Measurements from ENCODE around the gene GPX3. TPM values are rescaled to one million over a fixed set of nuclear protein-coding genes. Genes with fewer than 3 reads are reported as not detected.

The GPX3 gene
- total RNA-seq, 1 donor from 2014 or later = 5.3 TPM

DNA sequence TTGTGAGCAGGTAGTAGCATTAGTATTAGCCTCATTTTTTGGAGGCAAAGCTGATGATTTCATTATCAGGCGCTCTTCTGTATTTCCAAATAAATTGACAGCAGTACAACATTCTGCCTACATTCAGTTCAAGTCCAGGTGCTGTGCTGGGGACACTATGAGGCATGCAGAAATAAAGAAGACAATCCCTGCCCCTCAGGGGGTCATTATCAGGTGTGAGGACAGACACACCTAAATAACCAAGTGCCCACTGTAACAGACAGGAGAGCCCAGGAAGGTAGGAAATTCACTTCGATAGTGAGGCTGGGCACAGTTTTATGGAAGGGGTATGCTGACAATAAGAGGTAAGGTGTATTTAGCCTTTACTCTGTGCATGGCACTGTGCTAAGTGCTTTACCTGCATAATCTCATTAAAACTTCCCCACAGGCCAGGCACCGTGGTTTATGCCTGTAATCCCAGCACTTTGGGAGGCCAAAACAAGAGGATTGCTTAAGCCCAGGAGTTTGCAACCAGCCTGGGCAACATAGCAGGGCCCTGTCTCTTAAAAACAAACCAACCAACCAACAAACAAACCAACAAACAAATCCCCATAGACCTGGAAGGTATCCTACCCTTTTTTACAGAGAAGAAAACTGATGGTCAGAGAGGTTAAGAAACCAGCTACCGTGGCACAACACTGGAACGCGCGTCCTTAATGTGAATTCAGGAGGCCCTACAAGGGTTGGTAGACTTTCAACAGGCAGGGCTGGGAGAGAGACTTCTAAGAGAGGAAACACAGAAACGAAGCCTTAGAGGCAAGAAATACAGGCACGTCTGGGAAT lies 17.5 kb upstream of the GPX3 start:
- Mint-ChIP-seq H3K4me1 (ENCODE audit: low read depth) (peaks cover 11% of the 10 kb centered on the region), H3K27me3 (ENCODE audit: low read depth) (peaks cover 5% of the 10 kb centered on the region), H3K36me3 (ENCODE audit: low read depth) (no peaks in the 10 kb centered on the region), H3K9me3 (ENCODE audit: low read depth) (no peaks in the 10 kb centered on the region), H3K27ac (ENCODE audit: unreplicated experiment) (no peak overlapping the region), H3K4me3 (ENCODE audit: unreplicated experiment) (no peak overlapping the region)
- TF ChIP-seq, protein P1, sequence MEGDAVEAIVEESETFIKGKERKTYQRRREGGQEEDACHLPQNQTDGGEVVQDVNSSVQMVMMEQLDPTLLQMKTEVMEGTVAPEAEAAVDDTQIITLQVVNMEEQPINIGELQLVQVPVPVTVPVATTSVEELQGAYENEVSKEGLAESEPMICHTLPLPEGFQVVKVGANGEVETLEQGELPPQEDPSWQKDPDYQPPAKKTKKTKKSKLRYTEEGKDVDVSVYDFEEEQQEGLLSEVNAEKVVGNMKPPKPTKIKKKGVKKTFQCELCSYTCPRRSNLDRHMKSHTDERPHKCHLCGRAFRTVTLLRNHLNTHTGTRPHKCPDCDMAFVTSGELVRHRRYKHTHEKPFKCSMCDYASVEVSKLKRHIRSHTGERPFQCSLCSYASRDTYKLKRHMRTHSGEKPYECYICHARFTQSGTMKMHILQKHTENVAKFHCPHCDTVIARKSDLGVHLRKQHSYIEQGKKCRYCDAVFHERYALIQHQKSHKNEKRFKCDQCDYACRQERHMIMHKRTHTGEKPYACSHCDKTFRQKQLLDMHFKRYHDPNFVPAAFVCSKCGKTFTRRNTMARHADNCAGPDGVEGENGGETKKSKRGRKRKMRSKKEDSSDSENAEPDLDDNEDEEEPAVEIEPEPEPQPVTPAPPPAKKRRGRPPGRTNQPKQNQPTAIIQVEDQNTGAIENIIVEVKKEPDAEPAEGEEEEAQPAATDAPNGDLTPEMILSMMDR (IDR thresholded peaks at IDR 0.05) = no peak
- DNase-seq (ENCODE audit: low spot score) = no peak

DNA sequence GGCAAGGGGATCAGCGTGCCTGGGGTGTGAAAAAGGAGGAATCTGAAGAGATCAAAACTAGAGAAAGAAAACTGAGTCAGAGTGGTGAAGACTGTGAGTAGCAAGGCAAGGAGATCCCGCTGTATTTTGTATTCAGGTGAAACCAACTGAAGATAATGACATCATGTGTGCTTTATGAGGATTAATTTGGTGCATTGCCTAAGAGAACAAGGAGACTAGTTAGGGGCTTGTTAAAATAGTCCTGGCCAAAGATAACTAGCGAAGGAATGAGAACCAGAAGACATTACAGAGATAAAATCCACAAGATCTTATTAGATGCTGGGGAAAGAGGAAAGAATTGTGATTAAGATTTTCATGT lies 16.9 kb upstream of the GPX3 start:
- Mint-ChIP-seq H3K27ac (ENCODE audit: unreplicated experiment) (no peak overlapping the region), H3K4me1 (ENCODE audit: low read depth) (peaks cover 11% of the 10 kb centered on the region), H3K4me3 (ENCODE audit: unreplicated experiment) (no peak overlapping the region), H3K36me3 (ENCODE audit: low read depth) (no peaks in the 10 kb centered on the region), H3K27me3 (ENCODE audit: low read depth) (peaks cover 5% of the 10 kb centered on the region), H3K9me3 (ENCODE audit: low read depth) (no peaks in the 10 kb centered on the region)
- TF ChIP-seq, protein P1 (IDR thresholded peaks at IDR 0.05) = no peak
- no peak for DNase-seq (ENCODE audit: low spot score)

DNA sequence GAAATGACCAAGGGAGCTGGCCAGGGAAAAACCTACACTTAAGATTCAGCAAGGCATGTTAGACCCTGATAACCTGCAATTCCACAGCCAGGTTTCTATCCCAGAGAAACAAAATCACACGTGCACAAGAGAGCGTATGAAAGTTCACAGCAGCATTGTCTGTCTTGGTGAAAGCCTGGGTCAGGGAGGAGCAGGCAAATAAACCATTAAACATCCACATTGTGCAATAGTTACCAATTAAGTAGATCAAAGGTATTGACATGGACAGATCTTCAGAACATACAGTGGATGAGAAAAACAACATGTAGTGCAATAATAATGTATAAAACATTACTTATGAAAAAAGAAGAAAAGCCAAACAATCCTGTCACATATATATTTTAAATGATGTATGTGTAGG lies 15.9 kb upstream of the GPX3 start:
- peaks cover 5% of the 10 kb centered on the region for H3K27me3 Mint-ChIP-seq (ENCODE audit: low read depth)
- H3K9me3 Mint-ChIP-seq (ENCODE audit: low read depth) = no peaks in the 10 kb centered on the region
- TF ChIP-seq, protein P1 (IDR thresholded peaks at IDR 0.05) = no peak
- no peak overlapping the region for H3K4me3 Mint-ChIP-seq (ENCODE audit: unreplicated experiment)
- no peak for DNase-seq (ENCODE audit: low spot score)
- no peaks in the 10 kb centered on the region for H3K36me3 Mint-ChIP-seq (ENCODE audit: low read depth)
- no peak overlapping the region for H3K27ac Mint-ChIP-seq (ENCODE audit: unreplicated experiment)
- peaks cover 11% of the 10 kb centered on the region for H3K4me1 Mint-ChIP-seq (ENCODE audit: low read depth)

DNA sequence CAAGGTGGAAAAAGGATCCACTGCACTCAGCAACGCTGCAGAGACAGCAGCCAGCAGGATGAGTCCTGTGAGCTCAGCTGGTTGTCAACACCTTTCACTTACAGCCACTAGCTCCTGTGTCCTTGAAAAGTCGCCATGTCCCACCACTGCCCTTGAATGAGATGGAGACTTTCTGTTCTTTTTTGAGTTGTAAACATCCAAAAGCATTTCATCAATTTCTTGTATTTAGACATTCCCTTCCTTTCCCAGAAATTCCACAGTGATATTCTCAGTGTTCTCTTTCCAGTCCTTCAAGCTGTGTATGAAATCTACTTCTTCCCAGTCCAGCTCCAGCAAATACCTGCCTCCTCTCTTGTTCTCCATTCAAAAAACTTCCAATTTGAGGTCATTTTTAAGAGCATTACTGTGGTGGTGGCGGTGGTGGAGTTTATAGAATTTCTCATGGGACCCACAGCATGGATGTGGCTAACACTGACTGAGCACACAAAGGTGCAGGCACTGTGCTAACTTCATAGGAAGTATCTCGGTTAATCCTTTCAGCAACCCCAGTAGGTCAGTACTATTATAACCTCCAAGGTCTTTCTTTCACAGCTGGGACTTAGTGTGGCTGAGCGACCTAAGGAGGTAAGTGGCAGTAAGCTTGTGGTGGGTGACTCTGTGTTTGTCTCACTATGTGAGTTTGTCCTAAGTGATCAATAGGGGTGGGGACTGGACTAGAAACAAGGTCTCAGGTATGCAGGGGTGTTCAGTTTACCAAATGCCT lies 15.0 kb upstream of the GPX3 start:
- no peak overlapping the region for H3K27ac Mint-ChIP-seq (ENCODE audit: unreplicated experiment)
- TF ChIP-seq, protein P1 (IDR thresholded peaks at IDR 0.05) = no peak
- peaks cover 5% of the 10 kb centered on the region for H3K4me1 Mint-ChIP-seq (ENCODE audit: low read depth)
- H3K9me3 Mint-ChIP-seq (ENCODE audit: low read depth) = no peaks in the 10 kb centered on the region
- DNase-seq (ENCODE audit: low spot score) = no peak
- peaks cover 3% of the 10 kb centered on the region for H3K27me3 Mint-ChIP-seq (ENCODE audit: low read depth)
- H3K4me3 Mint-ChIP-seq (ENCODE audit: unreplicated experiment) = no peak overlapping the region
- H3K36me3 Mint-ChIP-seq (ENCODE audit: low read depth) = no peaks in the 10 kb centered on the region

DNA sequence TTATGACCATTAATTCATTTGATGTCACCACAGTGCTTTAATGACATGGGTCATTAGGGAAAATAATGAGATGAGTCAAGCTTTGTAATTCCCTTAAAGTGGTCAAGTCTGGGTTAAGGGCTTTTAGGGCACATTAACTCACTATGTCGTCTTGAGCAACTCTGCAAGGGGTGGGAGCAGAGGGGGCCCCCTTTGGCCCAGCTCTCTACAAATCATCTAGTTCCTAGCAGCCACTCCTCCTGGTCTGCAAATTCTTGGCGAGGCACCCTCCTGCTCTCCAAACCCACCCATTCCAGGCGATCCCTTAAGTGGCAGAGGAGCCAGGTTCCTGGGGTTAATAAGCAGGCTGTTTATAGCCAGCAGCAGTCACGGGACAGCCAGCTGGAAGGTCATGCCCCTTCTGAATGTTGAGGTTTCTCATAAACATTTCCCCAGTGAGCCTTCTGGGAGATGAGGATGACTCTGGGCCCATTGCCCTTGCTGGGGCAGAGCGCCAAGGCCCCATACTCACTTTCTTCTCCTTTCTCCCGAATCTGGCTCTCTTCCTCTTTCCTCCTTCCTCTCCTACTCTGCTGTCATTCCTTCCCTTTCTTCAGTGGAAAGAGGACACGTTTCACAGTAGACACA lies 14.3 kb upstream of the GPX3 start:
- Mint-ChIP-seq H3K4me3 (ENCODE audit: unreplicated experiment) (no peak overlapping the region), H3K4me1 (ENCODE audit: low read depth) (peaks cover 3% of the 10 kb centered on the region), H3K36me3 (ENCODE audit: low read depth) (no peaks in the 10 kb centered on the region), H3K9me3 (ENCODE audit: low read depth) (no peaks in the 10 kb centered on the region), H3K27me3 (ENCODE audit: low read depth) (peaks cover 3% of the 10 kb centered on the region), H3K27ac (ENCODE audit: unreplicated experiment) (no peak overlapping the region)
- TF ChIP-seq, protein P1 (IDR thresholded peaks at IDR 0.05) = no peak
- no peak for DNase-seq (ENCODE audit: low spot score)
